ENCODE results near the gene CBLN3.

The CBLN3 gene

DNA sequence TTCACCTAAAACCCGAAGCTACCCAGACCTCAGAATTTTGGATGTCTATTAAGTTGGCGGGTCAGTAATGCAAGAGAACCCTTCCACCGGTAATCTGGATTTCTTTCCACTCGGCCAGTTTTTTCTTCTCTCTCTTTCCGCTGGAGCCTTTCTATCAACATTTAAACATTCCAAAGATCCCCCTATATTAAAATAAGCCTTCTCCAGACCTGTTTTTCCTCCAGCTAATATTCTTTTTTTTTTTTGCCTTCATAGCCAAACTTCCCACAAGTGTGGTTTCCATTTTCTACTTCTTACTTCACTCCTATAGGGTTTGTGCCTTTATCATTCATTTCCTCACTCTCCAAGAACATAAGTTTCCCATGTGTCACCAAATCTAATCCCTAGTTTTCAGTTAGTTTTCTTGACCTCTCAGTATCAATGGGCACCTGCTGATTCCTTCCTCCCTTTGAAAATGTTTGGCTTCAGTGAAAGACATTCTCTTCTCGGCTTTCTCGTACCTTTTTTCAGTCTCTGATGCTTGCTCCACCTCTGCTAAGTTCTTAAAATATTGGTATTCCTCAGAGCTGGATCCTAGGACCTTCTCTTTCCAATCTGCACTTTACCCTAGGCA, 13.7 kb upstream of the CBLN3 start:
- DNase-seq (ENCODE audit: low spot score in 2 of 2) (no peak), ATAC-seq (ENCODE audit: low read depth) (no peak)
- Mint-ChIP-seq H3K9me3 (peaks cover 2% of the 10 kb centered on the region), H3K4me1 (peaks cover 13% of the 10 kb centered on the region), H3K4me3 (peak overlapping the region; percentile 88), H3K36me3 (peaks cover 16% of the 10 kb centered on the region), H3K27ac (peak overlapping the region; percentile 92), H3K27me3 (no peaks in the 10 kb centered on the region)

DNA sequence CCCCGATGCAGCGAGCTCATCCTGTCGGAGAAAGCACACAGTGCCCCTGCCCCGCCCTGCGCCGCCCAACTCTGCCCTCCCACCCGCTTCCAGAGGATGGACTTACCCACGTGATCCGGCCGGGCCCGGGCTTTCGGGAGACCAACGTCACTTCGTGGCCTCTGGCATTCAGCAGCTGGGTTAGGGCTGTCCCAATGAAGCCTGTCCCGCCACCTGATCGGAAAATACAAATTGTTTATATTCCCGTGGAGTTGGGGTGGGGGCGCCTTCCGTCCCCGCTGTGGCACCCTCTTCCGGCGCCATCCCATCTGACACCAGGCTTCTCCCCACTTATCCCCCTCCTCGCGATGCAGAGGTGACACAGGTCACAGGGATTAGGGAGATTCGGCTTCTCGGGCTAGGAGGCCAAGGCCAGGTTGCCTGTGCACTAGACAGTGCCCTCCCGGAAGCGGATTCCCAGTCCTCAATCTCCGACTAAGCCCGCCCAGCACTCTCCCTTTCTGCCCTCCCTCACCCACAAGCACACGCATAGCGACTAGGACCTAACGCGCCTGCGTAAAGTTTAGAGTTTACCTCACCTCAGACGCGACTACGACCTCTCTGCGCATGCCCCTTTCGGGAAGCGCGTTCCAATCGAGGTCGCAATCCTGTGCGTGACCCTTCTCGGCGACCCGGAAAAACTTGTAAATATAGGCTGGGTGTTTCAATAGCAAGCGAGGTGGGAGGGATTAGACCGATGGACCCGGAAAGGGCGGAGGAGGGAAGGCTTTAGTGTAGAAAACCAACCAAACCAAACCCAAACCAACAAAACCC, 13.0 kb upstream of the CBLN3 start, which contains the start of gene SDR39U1:
Gene SDR39U1, minus strand, starts transcription at position 537 of the 813 bp plus-strand sequence. Its CDS starts 7 bp downstream, at position 530.
- peaks cover 18% of the 10 kb centered on the region for H3K4me1 Mint-ChIP-seq
- DNase-seq (ENCODE audit: low spot score in 2 of 2) (peak; percentile 82 to 94), ATAC-seq (ENCODE audit: low read depth) (peak; percentile 90)
- peak within 1 kb of the TSS; percentile 88 for H3K4me3 Mint-ChIP-seq
- H3K36me3 Mint-ChIP-seq: peaks cover 17% of the 10 kb centered on the region
- H3K27ac Mint-ChIP-seq: peak within 1 kb of the TSS; percentile 92
- H3K9me3 Mint-ChIP-seq: peaks cover 2% of the 10 kb centered on the region
- H3K27me3 Mint-ChIP-seq: no peaks in the 10 kb centered on the region

GRCh38 chr14:24441904-24442239, 12.4 kb upstream of the CBLN3 start:
- Mint-ChIP-seq H3K27me3 (no peaks in the 10 kb centered on the region), H3K27ac (peak overlapping the region; percentile 92), H3K4me1 (peaks cover 21% of the 10 kb centered on the region), H3K36me3 (peaks cover 17% of the 10 kb centered on the region), H3K9me3 (peaks cover 2% of the 10 kb centered on the region), H3K4me3 (peak overlapping the region; percentile 88)
- DNase-seq (ENCODE audit: low spot score in 2 of 2) (no peak), ATAC-seq (ENCODE audit: low read depth) (no peak)

- Mint-ChIP-seq H3K4me3 (peak overlapping the region; percentile 88), H3K27ac (peak overlapping the region; percentile 92), H3K4me1 (peaks cover 25% of the 10 kb centered on the region), H3K36me3 (peaks cover 15% of the 10 kb centered on the region), H3K27me3 (no peaks in the 10 kb centered on the region), H3K9me3 (no peaks in the 10 kb centered on the region)
- DNase-seq (ENCODE audit: low spot score in 2 of 2): no peak
- no peak for ATAC-seq (ENCODE audit: low read depth)
Observed at GRCh38 chr14:24441485-24441884, 12.0 kb upstream of the CBLN3 start.

DNA sequence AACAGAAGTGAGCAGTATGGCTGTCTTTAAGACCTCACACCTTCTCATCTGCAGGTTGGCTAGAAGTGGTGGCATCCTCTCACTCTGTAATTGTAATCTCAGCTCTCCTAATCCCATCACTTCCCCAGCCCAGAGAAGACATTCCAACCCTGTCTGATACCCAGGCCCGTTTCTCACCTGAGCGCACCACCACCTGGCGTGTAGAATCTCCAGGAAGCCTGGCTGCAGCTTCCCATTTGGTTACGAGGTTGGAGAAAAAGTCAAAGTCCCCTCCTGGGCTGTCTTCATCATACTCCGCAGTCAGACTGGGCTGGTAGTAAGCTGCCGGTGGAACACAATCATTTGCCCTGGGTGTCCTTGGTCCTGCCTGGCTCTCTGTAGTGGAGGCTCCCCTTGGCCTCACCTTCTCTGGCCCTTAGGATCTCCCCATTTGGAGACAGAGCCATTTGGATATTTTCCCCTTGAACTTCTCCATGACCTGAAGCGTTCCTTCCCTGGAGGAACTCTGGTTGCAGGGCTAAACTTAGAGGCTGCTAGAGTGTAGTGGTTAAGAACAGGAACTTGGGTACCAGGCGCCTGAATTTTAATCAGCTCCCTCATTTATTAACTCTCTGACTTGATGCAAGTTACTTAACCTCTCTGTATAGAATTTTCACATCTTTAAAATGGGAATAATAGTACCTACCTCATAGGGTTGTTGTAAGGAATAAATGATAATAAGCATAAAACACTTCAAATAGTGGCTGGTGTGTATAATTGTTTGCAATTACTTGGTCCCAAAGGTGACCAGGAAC, 11.3 kb upstream of the CBLN3 start:
- Mint-ChIP-seq H3K27me3 (no peaks in the 10 kb centered on the region), H3K4me3 (peak overlapping the region; percentile 88), H3K4me1 (peaks cover 28% of the 10 kb centered on the region), H3K36me3 (peaks cover 13% of the 10 kb centered on the region), H3K9me3 (no peaks in the 10 kb centered on the region), H3K27ac (no peak overlapping the region)
- DNase-seq (ENCODE audit: low spot score in 2 of 2): no peak
- ATAC-seq (ENCODE audit: low read depth): no peak

GRCh38 chr14:24439830-24440605, 10.6 kb upstream of the CBLN3 start:
- peak overlapping the region; percentile 62 for H3K27ac Mint-ChIP-seq
- DNase-seq (ENCODE audit: low spot score in 2 of 2): no peak
- H3K4me1 Mint-ChIP-seq: peaks cover 36% of the 10 kb centered on the region
- H3K9me3 Mint-ChIP-seq: no peaks in the 10 kb centered on the region
- no peaks in the 10 kb centered on the region for H3K27me3 Mint-ChIP-seq
- no peak for ATAC-seq (ENCODE audit: low read depth)
- peaks cover 14% of the 10 kb centered on the region for H3K36me3 Mint-ChIP-seq
- no peak overlapping the region for H3K4me3 Mint-ChIP-seq

GRCh38 chr14:24439257-24439656, 9.8 kb upstream of the CBLN3 start:
- Mint-ChIP-seq H3K4me1 (peaks cover 39% of the 10 kb centered on the region), H3K27ac (peak overlapping the region; percentile 62), H3K9me3 (no peaks in the 10 kb centered on the region), H3K4me3 (no peak overlapping the region), H3K27me3 (no peaks in the 10 kb centered on the region), H3K36me3 (peaks cover 17% of the 10 kb centered on the region)
- DNase-seq (ENCODE audit: low spot score in 2 of 2) (no peak), ATAC-seq (ENCODE audit: low read depth) (no peak)

DNA sequence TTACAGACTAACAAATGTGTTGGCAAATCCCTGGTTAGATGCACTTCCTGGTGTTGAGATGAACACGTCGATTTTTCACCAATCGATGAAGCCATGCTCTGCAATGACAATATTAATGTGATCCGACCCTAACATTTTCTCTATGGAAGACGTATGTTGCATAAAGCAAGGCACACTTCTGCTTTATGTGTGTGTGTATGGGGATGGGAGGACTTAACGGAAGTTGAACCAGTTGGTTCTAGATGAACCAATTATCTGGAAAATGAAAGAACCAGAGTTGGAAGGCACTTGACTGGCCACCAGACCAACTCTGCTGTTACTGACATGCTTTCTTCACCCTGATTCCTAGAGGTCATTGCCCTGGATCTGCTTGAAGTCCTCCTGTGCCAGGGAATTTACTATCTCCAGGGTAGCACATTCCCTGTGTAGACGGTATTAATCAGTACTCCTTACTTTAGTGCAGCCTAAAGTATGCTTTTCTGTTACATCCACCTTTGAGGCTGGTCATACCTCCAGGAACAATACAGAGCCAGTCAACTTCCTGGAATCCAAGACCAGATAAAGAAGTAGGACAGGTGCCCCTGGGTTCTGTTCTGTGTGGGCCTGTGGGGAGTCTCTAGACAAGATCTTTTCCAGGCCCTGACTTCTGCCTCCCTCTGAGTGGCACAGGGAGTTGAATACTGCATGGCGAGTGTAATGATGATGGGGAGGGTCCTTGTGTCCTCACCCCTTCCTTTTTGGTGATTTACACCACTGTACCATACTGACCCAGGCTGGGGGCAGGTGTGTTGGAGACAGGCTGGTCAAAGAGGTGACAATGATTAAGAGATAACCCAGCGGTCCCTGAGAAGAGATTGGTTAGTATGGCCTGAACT, 9.0 kb upstream of the CBLN3 start:
- DNase-seq (ENCODE audit: low spot score in 2 of 2) (no peak), ATAC-seq (ENCODE audit: low read depth) (no peak)
- peaks cover 19% of the 10 kb centered on the region for H3K36me3 Mint-ChIP-seq
- H3K4me1 Mint-ChIP-seq: peaks cover 38% of the 10 kb centered on the region
- H3K27ac Mint-ChIP-seq: no peak overlapping the region
- no peaks in the 10 kb centered on the region for H3K27me3 Mint-ChIP-seq
- no peak overlapping the region for H3K4me3 Mint-ChIP-seq
- H3K9me3 Mint-ChIP-seq: no peaks in the 10 kb centered on the region

DNA sequence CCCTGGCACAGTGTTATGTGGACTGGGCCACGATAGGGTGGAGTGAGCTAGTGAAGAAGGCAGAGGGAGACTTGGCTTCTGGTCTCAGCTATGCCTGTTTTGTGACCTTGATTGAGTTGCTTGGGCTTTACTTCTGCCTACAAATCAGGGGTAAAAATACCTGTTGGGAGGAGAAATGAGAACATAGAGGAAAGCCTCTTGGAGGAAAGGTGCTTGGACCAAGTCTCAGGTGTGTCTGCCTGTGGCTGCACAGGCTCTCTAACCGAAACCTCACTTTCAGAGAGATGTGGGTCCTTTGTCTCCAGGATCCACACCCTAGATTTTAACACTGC, 8.2 kb upstream of the CBLN3 start:
- no peak overlapping the region for H3K27ac Mint-ChIP-seq
- H3K4me3 Mint-ChIP-seq: no peak overlapping the region
- H3K4me1 Mint-ChIP-seq: peaks cover 39% of the 10 kb centered on the region
- ATAC-seq (ENCODE audit: low read depth) (no peak), DNase-seq (ENCODE audit: low spot score in 2 of 2) (no peak)
- peaks cover 22% of the 10 kb centered on the region for H3K36me3 Mint-ChIP-seq
- H3K27me3 Mint-ChIP-seq: no peaks in the 10 kb centered on the region
- no peaks in the 10 kb centered on the region for H3K9me3 Mint-ChIP-seq

DNA sequence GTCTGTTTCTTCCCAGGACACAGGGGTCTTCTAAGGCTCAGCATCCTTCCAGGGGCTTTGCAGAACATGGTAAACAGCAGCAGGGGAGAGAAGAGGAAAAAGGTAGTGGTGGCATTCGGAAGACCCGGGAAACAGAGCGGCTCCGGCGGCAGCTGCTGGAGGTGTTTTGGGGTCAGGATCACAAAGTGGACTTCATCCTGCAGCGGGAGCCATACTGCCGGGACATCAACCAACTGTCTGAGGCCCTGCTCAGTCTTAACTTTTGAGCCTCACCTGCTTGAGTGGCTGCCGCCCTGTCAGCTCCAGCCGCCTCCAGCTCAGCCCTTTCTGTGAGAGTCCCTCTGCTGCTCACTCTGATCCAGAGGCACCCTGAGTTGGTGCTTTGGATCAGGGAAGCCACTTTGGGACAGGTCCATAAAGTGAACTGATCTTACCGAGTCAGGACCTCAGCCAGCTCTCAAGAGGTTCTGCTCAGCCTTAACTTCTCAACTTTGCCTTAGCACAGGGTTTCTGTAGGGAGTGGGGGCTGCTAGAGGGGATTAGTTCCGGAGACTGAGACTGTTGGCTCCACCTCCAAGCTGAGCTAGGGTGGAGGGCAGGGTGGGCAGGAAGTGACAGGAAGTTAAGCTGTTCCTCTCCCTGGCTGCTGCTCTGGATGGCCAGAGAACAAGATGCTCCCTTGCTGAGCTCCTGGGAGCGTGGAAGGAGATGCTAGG, 7.7 kb upstream of the CBLN3 start:
- H3K27ac Mint-ChIP-seq: peak overlapping the region; percentile 41
- DNase-seq (ENCODE audit: low spot score in 2 of 2): no peak
- H3K9me3 Mint-ChIP-seq: no peaks in the 10 kb centered on the region
- H3K27me3 Mint-ChIP-seq: no peaks in the 10 kb centered on the region
- no peak for ATAC-seq (ENCODE audit: low read depth)
- peaks cover 39% of the 10 kb centered on the region for H3K4me1 Mint-ChIP-seq
- no peak overlapping the region for H3K4me3 Mint-ChIP-seq
- H3K36me3 Mint-ChIP-seq: peaks cover 22% of the 10 kb centered on the region

GRCh38 chr14:24436355-24437019, 7.0 kb upstream of the CBLN3 start:
- ATAC-seq (ENCODE audit: low read depth) (peak; percentile 39), DNase-seq (ENCODE audit: low spot score in 2 of 2) (peak; percentile 41 to 46)
- H3K4me3 Mint-ChIP-seq: peak overlapping the region; percentile 14
- H3K36me3 Mint-ChIP-seq: peaks cover 25% of the 10 kb centered on the region
- peak overlapping the region; percentile 41 for H3K27ac Mint-ChIP-seq
- no peaks in the 10 kb centered on the region for H3K27me3 Mint-ChIP-seq
- H3K4me1 Mint-ChIP-seq: peaks cover 39% of the 10 kb centered on the region
- H3K9me3 Mint-ChIP-seq: no peaks in the 10 kb centered on the region

DNA sequence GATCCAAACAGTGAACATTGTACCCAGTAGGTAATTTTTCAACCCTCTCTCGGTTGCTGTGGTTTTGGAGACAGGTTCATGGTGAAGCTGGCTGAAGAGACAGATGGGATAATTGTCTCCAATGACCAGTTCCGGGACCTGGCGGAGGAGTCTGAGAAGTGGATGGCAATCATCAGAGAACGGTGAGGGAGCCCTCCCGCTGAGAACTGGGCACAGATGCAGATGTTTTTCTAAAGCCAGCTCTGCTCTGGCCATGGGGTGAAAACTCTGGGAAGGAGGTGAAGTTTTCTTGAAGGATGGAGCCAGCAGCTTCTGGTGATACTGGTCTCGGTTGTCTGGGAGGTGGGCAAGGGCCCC, 6.5 kb upstream of the CBLN3 start:
- peaks cover 25% of the 10 kb centered on the region for H3K36me3 Mint-ChIP-seq

More for the DNA sequence above, 6.5 kb upstream of the CBLN3 start:
- DNase-seq (ENCODE audit: low spot score in 2 of 2) (no peak), ATAC-seq (ENCODE audit: low read depth) (no peak)
- Mint-ChIP-seq H3K9me3 (no peaks in the 10 kb centered on the region), H3K4me3 (no peak overlapping the region), H3K4me1 (peaks cover 41% of the 10 kb centered on the region), H3K27ac (no peak overlapping the region), H3K27me3 (no peaks in the 10 kb centered on the region)

Measured in memory B cell (primary cell).